Measurements from ENCODE around the gene GLI3. TPM values are rescaled to one million over a fixed set of nuclear protein-coding genes. Genes with fewer than 3 reads are reported as not detected.

Gene GLI3
- total and polyA plus RNA-seq, 2 of the 8 experiments (the other 6 are each of a cell fraction or from before 2014, with no cell fraction given) = 8.0 to 31.1 TPM

- no peaks in the 10 kb centered on the region for H3K79me2 ChIP-seq (ENCODE audit: control insufficient read depth in 1 of 2, insufficient read depth in 2 of 2, low read length in 2 of 2)
- no peak overlapping the region for H2AFZ ChIP-seq (ENCODE audit: low read length)
- H3K4me1 ChIP-seq (replicated peaks in 1 of 4; ENCODE audit: control insufficient read depth in 3 of 4, insufficient read depth in 4 of 4, low read length in 3 of 4) = peaks cover 0 to 3% (median 0%) of the 10 kb centered on the region in 4 experiments; a peak in 1 of 7 replicates
- POLR2A ChIA-PET (ENCODE audit: partially characterized antibody) = no interaction called here
- DNase-seq (ENCODE audit: low read depth in 1 of 2, low spot score in 2 of 2) (no peak), FAIRE-seq (no peak)
- no peak overlapping the region for H2BK12ac ChIP-seq (ENCODE audit: low read depth, low read length)
- no peak overlapping the region for H2BK120ac ChIP-seq (replicated peaks; ENCODE audit: low read depth, low read length)
- H2AK5ac ChIP-seq (ENCODE audit: low read depth, low read length) = no peak overlapping the region
- H3K27ac ChIP-seq (ENCODE audit: low read depth, low read length) = no peak overlapping the region
- H3K23ac ChIP-seq (ENCODE audit: insufficient read length) = no peak overlapping the region
- no peak overlapping the region for H3K9ac ChIP-seq (replicated peaks in 1 of 4; ENCODE audit: extremely low read depth in 1 of 4, low read depth in 3 of 4, low read length in 3 of 4)
- H3K79me1 ChIP-seq (ENCODE audit: low read depth, low read length) = no peaks in the 10 kb centered on the region
- no peak overlapping the region for H3K56ac ChIP-seq (replicated peaks; ENCODE audit: insufficient read length, low read depth, low read length)
- H4K8ac ChIP-seq (ENCODE audit: extremely low read depth, insufficient read depth, low read length) = no peak overlapping the region
- H2BK15ac ChIP-seq (ENCODE audit: low read length) = no peak overlapping the region
- no peak overlapping the region for H3K18ac ChIP-seq (ENCODE audit: extremely low read depth, low read length)
- no peak overlapping the region for H4K5ac ChIP-seq (ENCODE audit: insufficient read length, low read depth, low read length)
- no peaks in the 10 kb centered on the region for H3K9me3 ChIP-seq (ENCODE audit: insufficient read depth in 2 of 2, low read depth in 1 of 2, low read length in 1 of 2)
- H2BK20ac ChIP-seq (ENCODE audit: low read length) = no peak overlapping the region
- H3K4me2 ChIP-seq (ENCODE audit: insufficient read depth in 1 of 2, low read depth in 2 of 2, low read length in 2 of 2) = no peak overlapping the region
- no peak overlapping the region for H3K14ac ChIP-seq (ENCODE audit: insufficient read length)
- 90% methylated on average over 5 of the region's 5 CpGs; no CpG with 5 or more reads in 1 of the 2 experiments for WGBS, 2 experiments (ENCODE audit: extremely low coverage in 1 of 2, insufficient coverage in 1 of 2, insufficient read length in 1 of 2, insufficient replicate concordance in 2 of 2, low coverage in 1 of 2, low lambda C conversion rate in 2 of 2, missing lambda C conversion rate in 1 of 2)
- H3K27me3 ChIP-seq (replicated peaks in 1 of 4; ENCODE audit: control insufficient read depth in 3 of 4, extremely low read depth in 1 of 4, insufficient read depth in 3 of 4, low read length in 3 of 4) = no peaks in the 10 kb centered on the region; a peak in 1 of 7 replicates
- CTCF ChIA-PET (ENCODE audit: partially characterized antibody) = interaction anchor here (1.0 to 1.5 kb wide), 5 partner anchors 19 to 417 kb away, joined by 3 to 6 read pairs (median 4); no protein-coding TSS in a partner anchor
- peaks cover 0 to 2% of the 10 kb centered on the region in 2 experiments for H4K20me1 ChIP-seq (replicated peaks in 1 of 2; ENCODE audit: control insufficient read depth in 1 of 2, insufficient read depth in 2 of 2, low read length in 2 of 2)
- no peaks in the 10 kb centered on the region for H3K36me3 ChIP-seq (ENCODE audit: control insufficient read depth in 2 of 4, insufficient read depth in 4 of 4, low read length in 3 of 4)
- H3K4me3 ChIP-seq (ENCODE audit: extremely low read depth in 1 of 4, insufficient read depth in 2 of 4, low read depth in 3 of 4, low read length in 4 of 4) = no peak overlapping the region
- H4K91ac ChIP-seq (replicated peaks; ENCODE audit: insufficient read length, low read length) = no peak overlapping the region
- H3K4ac ChIP-seq (replicated peaks; ENCODE audit: insufficient read length, low read depth, low read length) = no peak overlapping the region
- no peaks in the 10 kb centered on the region for H3K23me2 ChIP-seq (ENCODE audit: low read depth, low read length)
- no peak overlapping the region for H2BK5ac ChIP-seq (ENCODE audit: low read depth, low read length)
- TF ChIP-seq BACH1 (IDR thresholded peaks at IDR 0.05; ENCODE audit: low read length) = no peak
- TF ChIP-seq CEBPB (IDR thresholded peaks at IDR 0.05; ENCODE audit: low read depth, low read length) = no peak
- no peak for TF ChIP-seq GTF2F1 (IDR thresholded peaks at IDR 0.05; ENCODE audit: borderline replicate concordance, low read depth, low read length)
- TF ChIP-seq POLR2AphosphoS5 (IDR thresholded peaks at IDR 0.05; ENCODE audit: low read depth, low read length) = no peak
- no peak for TF ChIP-seq YY1 (IDR thresholded peaks at IDR 0.05; ENCODE audit: low read depth, low read length)
- TF ChIP-seq RFX5 (IDR thresholded peaks at IDR 0.05; ENCODE audit: borderline replicate concordance, low read depth, low read length) = no peak
- TF ChIP-seq NRF1 (IDR thresholded peaks at IDR 0.05; ENCODE audit: low read depth, low read length) = no peak
- TF ChIP-seq SAP30 (IDR thresholded peaks at IDR 0.05; ENCODE audit: insufficient read depth, insufficient replicate concordance, low read length) = no peak
- TF ChIP-seq, protein P1, sequence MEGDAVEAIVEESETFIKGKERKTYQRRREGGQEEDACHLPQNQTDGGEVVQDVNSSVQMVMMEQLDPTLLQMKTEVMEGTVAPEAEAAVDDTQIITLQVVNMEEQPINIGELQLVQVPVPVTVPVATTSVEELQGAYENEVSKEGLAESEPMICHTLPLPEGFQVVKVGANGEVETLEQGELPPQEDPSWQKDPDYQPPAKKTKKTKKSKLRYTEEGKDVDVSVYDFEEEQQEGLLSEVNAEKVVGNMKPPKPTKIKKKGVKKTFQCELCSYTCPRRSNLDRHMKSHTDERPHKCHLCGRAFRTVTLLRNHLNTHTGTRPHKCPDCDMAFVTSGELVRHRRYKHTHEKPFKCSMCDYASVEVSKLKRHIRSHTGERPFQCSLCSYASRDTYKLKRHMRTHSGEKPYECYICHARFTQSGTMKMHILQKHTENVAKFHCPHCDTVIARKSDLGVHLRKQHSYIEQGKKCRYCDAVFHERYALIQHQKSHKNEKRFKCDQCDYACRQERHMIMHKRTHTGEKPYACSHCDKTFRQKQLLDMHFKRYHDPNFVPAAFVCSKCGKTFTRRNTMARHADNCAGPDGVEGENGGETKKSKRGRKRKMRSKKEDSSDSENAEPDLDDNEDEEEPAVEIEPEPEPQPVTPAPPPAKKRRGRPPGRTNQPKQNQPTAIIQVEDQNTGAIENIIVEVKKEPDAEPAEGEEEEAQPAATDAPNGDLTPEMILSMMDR (IDR thresholded peaks at IDR 0.05; ENCODE audit: control extremely low read depth in 1 of 3, insufficient read depth in 1 of 3, low read depth in 1 of 3, low read length in 3 of 3) = no peak
- TF ChIP-seq RNF2 (IDR thresholded peaks at IDR 0.05; ENCODE audit: borderline replicate concordance, low read depth, low read length, missing control alignments, poor library complexity, severe bottlenecking) = no peak
- no peak for TF ChIP-seq ASH2L (IDR thresholded peaks at IDR 0.05; ENCODE audit: low read length)
- TF ChIP-seq SIX5 (IDR thresholded peaks at IDR 0.05; ENCODE audit: low read depth, low read length) = no peak
These were observed 37.0 kb upstream of the GLI3 start for GRCh38 chr7:42274053-42274452.
